ENCODE measurements around the gene MRPL16.

MRPL16 gene

DNA sequence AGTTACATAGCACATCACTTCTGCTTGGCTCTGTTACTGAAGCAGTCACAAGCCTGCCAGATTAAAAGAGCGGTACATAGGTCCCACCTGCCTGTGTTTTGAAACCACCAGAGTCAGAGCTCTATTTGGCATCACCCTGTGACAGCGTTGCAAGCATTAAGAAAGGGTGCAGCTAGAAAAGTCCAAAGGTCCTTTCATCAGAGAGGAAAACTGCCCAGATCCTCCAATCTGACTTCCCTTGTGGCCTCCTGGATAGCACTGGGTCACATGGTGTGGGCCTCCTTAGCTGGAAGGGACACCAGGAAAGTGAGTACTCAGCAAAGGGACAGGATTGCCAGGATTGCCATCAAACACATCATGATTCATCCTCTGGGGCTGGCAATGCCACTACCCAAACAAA lies 32.5 kb downstream of the MRPL16 start:
- peaks cover 26% of the 10 kb centered on the region for H3K79me1 ChIP-seq (replicated peaks; ENCODE audit: low read length, poor library complexity, severe bottlenecking)
- 90% methylated on average over 2 of the region's 2 CpGs for WGBS
- DNase-seq, result no peak

DNA sequence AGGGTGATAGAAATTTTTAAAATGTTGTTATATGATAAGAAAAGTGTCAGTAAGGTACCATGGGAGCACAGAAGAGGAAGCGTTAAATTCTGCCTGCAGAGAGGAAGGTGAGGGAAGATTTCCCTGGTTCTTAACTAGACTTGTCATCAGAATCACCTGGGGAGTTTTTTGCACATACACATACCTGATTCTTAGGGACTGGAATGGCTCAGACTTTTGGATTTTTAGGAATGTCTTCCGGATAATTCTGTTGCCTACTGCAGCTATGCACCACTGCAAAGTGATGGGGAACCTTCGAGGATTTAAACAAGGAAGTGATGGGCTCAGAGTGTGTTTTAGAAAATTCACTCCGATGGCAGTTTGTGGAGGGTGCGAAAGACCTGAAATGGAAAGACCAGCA lies 33.5 kb downstream of the MRPL16 start:
- H3K18ac ChIP-seq (ENCODE audit: low read depth in 1 of 2, low read length in 2 of 2), result no peak overlapping the region
- H2BK15ac ChIP-seq (ENCODE audit: low read depth, poor library complexity, severe bottlenecking), result no peak overlapping the region
- no peak for DNase-seq
- no peak overlapping the region for H3K9ac ChIP-seq (ENCODE audit: low read length)
- H2BK5ac ChIP-seq (ENCODE audit: low read depth, low read length, poor library complexity, severe bottlenecking), result no peak overlapping the region
- no peak overlapping the region for H2BK120ac ChIP-seq (ENCODE audit: low read depth, low read length)
- H3K23ac ChIP-seq (ENCODE audit: low read length in 2 of 2), result no peak overlapping the region
- H3K4me2 ChIP-seq (ENCODE audit: low read length, poor library complexity, severe bottlenecking), result no peak overlapping the region
- H3K27ac ChIP-seq (ENCODE audit: low read length, poor library complexity, severe bottlenecking), result peak overlapping the region; percentile 65
- no peak overlapping the region for H3K4me3 ChIP-seq (ENCODE audit: insufficient read depth in 1 of 2, low read depth in 1 of 2, low read length in 2 of 2)
- peaks cover 14 to 71% of the 10 kb centered on the region in 2 experiments for H3K36me3 ChIP-seq (ENCODE audit: control insufficient read depth in 1 of 2, insufficient read depth in 2 of 2, low read depth in 1 of 2, low read length in 2 of 2)
- H3K4me1 ChIP-seq (ENCODE audit: control insufficient read depth, insufficient read depth, low read depth, low read length), result peaks cover 8% of the 10 kb centered on the region
- H4K8ac ChIP-seq (ENCODE audit: low read length), result no peak overlapping the region
- H3K14ac ChIP-seq (ENCODE audit: low read length in 2 of 2), result no peak overlapping the region
- peak overlapping the region; percentile 13 for H2AK5ac ChIP-seq (ENCODE audit: low read length, severe bottlenecking)
- peaks cover 27% of the 10 kb centered on the region for H3K79me1 ChIP-seq (replicated peaks; ENCODE audit: low read length, poor library complexity, severe bottlenecking)
- no peak overlapping the region for H2BK12ac ChIP-seq (ENCODE audit: low read length in 2 of 2)
- H3K4ac ChIP-seq (ENCODE audit: low read depth in 1 of 2, low read length in 2 of 2), result no peak overlapping the region
- no peaks in the 10 kb centered on the region for H3K9me3 ChIP-seq (ENCODE audit: control insufficient read depth, low read length)
- H2AFZ ChIP-seq (ENCODE audit: low read depth, low read length), result no peak overlapping the region
- H4K91ac ChIP-seq (ENCODE audit: low read length), result no peak overlapping the region
- H3K27me3 ChIP-seq (ENCODE audit: control insufficient read depth in 1 of 2, insufficient read depth in 1 of 2, low read length in 2 of 2), result no peaks in the 10 kb centered on the region
- 91% methylated on average over 5 of the region's 5 CpGs for WGBS

More for the DNA sequence above, 32.5 kb downstream of the MRPL16 start:
- no peak overlapping the region for H3K4ac ChIP-seq (ENCODE audit: low read depth in 1 of 2, low read length in 2 of 2)
- peaks cover 8% of the 10 kb centered on the region for H3K4me1 ChIP-seq (ENCODE audit: control insufficient read depth, insufficient read depth, low read depth, low read length)
- no peak overlapping the region for H2AK5ac ChIP-seq (ENCODE audit: low read length, severe bottlenecking)
- H4K8ac ChIP-seq (ENCODE audit: low read length), result no peak overlapping the region
- H3K14ac ChIP-seq (ENCODE audit: low read length in 2 of 2), result no peak overlapping the region
- H2BK5ac ChIP-seq (ENCODE audit: low read depth, low read length, poor library complexity, severe bottlenecking), result no peak overlapping the region
- no peak overlapping the region for H3K27ac ChIP-seq (ENCODE audit: low read length, poor library complexity, severe bottlenecking)
- no peak overlapping the region for H3K4me3 ChIP-seq (ENCODE audit: insufficient read depth in 1 of 2, low read depth in 1 of 2, low read length in 2 of 2)
- H3K27me3 ChIP-seq (ENCODE audit: control insufficient read depth in 1 of 2, insufficient read depth in 1 of 2, low read length in 2 of 2), result no peaks in the 10 kb centered on the region
- H3K9me3 ChIP-seq (ENCODE audit: control insufficient read depth, low read length), result no peaks in the 10 kb centered on the region
- H4K91ac ChIP-seq (ENCODE audit: low read length), result no peak overlapping the region
- no peak overlapping the region for H2BK12ac ChIP-seq (ENCODE audit: low read length in 2 of 2)
- H3K18ac ChIP-seq (ENCODE audit: low read depth in 1 of 2, low read length in 2 of 2), result no peak overlapping the region
- no peak overlapping the region for H2BK15ac ChIP-seq (ENCODE audit: low read depth, poor library complexity, severe bottlenecking)
- H3K36me3 ChIP-seq (ENCODE audit: control insufficient read depth in 1 of 2, insufficient read depth in 2 of 2, low read depth in 1 of 2, low read length in 2 of 2), result peaks cover 14 to 75% of the 10 kb centered on the region in 2 experiments
- no peak overlapping the region for H3K4me2 ChIP-seq (ENCODE audit: low read length, poor library complexity, severe bottlenecking)
- H3K9ac ChIP-seq (ENCODE audit: low read length), result no peak overlapping the region
- H3K23ac ChIP-seq (ENCODE audit: low read length in 2 of 2), result no peak overlapping the region
- H2BK120ac ChIP-seq (ENCODE audit: low read depth, low read length), result no peak overlapping the region
- no peak overlapping the region for H2AFZ ChIP-seq (ENCODE audit: low read depth, low read length)

DNA sequence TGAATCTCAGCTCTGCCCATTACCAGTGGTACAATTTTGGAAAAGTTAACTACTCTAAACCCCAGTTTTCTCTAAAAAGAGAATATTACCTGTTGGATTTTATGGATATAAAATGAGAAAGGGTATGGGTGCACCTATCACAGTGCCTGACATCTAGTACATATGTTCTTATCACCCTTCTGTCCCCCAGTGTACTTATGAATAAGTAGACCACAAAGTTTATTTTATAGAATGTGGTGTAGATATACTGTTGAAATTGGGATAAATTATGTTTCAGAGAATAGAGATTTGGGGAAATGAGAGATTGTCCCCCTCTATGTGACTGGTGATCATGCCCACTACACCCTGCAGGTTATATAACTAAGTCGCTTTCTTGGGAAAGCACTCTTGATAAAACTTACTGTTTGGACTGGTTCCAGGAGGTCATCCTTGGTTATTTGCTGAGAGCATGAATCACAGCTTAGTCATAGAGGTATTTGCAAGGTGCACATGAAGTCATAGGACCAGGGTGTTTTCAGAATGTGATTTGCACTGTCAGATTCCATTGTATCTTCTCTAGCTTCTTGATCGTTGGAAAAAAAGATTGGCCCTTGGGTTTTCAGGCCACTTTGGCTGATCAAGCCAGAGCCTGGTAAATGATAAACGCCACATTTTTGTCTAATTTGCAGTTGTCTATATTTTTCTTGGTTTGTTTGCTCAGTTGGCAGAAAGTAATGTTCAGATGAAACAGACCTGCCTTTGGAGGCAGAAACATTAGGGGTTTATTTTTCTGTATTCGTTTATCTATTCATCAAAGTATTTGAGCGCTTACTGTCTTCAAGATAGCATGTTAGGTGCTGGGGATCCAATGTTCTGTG lies 34.1 kb downstream of the MRPL16 start:
- Histone ChIP-seq H3K4ac (ENCODE audit: low read depth in 1 of 2, low read length in 2 of 2) (no peak overlapping the region), H3K27ac (ENCODE audit: low read length, poor library complexity, severe bottlenecking) (peak overlapping the region; percentile 65), H3K79me1 (replicated peaks; ENCODE audit: low read length, poor library complexity, severe bottlenecking) (peaks cover 23% of the 10 kb centered on the region), H2BK120ac (ENCODE audit: low read depth, low read length) (no peak overlapping the region), H4K91ac (ENCODE audit: low read length) (no peak overlapping the region), H3K18ac (ENCODE audit: low read depth in 1 of 2, low read length in 2 of 2) (no peak overlapping the region), H2BK15ac (ENCODE audit: low read depth, poor library complexity, severe bottlenecking) (no peak overlapping the region), H3K4me3 (ENCODE audit: insufficient read depth in 1 of 2, low read depth in 1 of 2, low read length in 2 of 2) (no peak overlapping the region), H3K4me2 (ENCODE audit: low read length, poor library complexity, severe bottlenecking) (no peak overlapping the region), H3K4me1 (ENCODE audit: control insufficient read depth, insufficient read depth, low read depth, low read length) (peaks cover 8% of the 10 kb centered on the region), H3K27me3 (ENCODE audit: control insufficient read depth in 1 of 2, insufficient read depth in 1 of 2, low read length in 2 of 2) (no peaks in the 10 kb centered on the region), H2BK5ac (ENCODE audit: low read depth, low read length, poor library complexity, severe bottlenecking) (no peak overlapping the region), H3K36me3 (ENCODE audit: control insufficient read depth in 1 of 2, insufficient read depth in 2 of 2, low read depth in 1 of 2, low read length in 2 of 2) (peaks cover 14 to 67% of the 10 kb centered on the region in 2 experiments), H2AFZ (ENCODE audit: low read depth, low read length) (no peak overlapping the region), H3K9me3 (ENCODE audit: control insufficient read depth, low read length) (no peaks in the 10 kb centered on the region), H2BK12ac (ENCODE audit: low read length in 2 of 2) (no peak overlapping the region), H4K8ac (ENCODE audit: low read length) (no peak overlapping the region), H3K14ac (ENCODE audit: low read length in 2 of 2) (no peak overlapping the region), H3K9ac (ENCODE audit: low read length) (no peak overlapping the region), H2AK5ac (ENCODE audit: low read length, severe bottlenecking) (no peak overlapping the region), H3K23ac (ENCODE audit: low read length in 2 of 2) (no peak overlapping the region)
- peak; percentile 55 for DNase-seq
- WGBS, result 83% methylated on average over 5 of the region's 5 CpGs

DNA sequence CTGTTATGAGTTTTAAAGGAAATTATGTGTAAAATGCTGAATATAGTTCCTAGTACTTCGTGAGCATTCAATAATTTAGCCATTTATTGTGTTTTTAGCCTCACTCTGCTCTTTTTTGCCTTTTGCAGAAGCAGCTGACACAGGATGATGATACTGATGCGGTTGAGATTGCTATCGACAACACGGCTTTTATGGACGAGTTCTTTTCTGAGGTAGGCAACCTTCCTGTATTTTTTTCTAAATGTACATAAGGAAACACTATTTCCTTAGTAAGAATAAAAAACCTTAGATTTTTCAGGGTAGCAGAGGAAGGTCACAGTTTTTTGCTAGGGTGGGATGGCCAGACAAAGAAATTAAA lies 37.5 kb downstream of the MRPL16 start:
- no peak overlapping the region for H3K18ac ChIP-seq (ENCODE audit: low read depth in 1 of 2, low read length in 2 of 2)
- H4K8ac ChIP-seq (ENCODE audit: low read length), result no peak overlapping the region
- peaks cover 11% of the 10 kb centered on the region for H3K79me1 ChIP-seq (replicated peaks; ENCODE audit: low read length, poor library complexity, severe bottlenecking)
- no peak overlapping the region for H3K4me2 ChIP-seq (ENCODE audit: low read length, poor library complexity, severe bottlenecking)
- H3K14ac ChIP-seq (ENCODE audit: low read length in 2 of 2), result no peak overlapping the region
- H2BK120ac ChIP-seq (ENCODE audit: low read depth, low read length), result no peak overlapping the region
- no peaks in the 10 kb centered on the region for H3K27me3 ChIP-seq (ENCODE audit: control insufficient read depth in 1 of 2, insufficient read depth in 1 of 2, low read length in 2 of 2)
- no peak overlapping the region for H3K27ac ChIP-seq (ENCODE audit: low read length, poor library complexity, severe bottlenecking)
- DNase-seq, result no peak
- H3K23ac ChIP-seq (ENCODE audit: low read length in 2 of 2), result no peak overlapping the region
- H3K9ac ChIP-seq (ENCODE audit: low read length), result no peak overlapping the region
- H3K4me1 ChIP-seq (ENCODE audit: control insufficient read depth, insufficient read depth, low read depth, low read length), result peaks cover 18% of the 10 kb centered on the region
- WGBS, result 100% methylated on average over 3 of the region's 5 CpGs
- H3K4me3 ChIP-seq (ENCODE audit: insufficient read depth in 1 of 2, low read depth in 1 of 2, low read length in 2 of 2), result no peak overlapping the region
- no peak overlapping the region for H2BK15ac ChIP-seq (ENCODE audit: low read depth, poor library complexity, severe bottlenecking)
- no peak overlapping the region for H2BK12ac ChIP-seq (ENCODE audit: low read length in 2 of 2)
- H3K4ac ChIP-seq (ENCODE audit: low read depth in 1 of 2, low read length in 2 of 2), result no peak overlapping the region
- no peak overlapping the region for H4K91ac ChIP-seq (ENCODE audit: low read length)
- H2AFZ ChIP-seq (ENCODE audit: low read depth, low read length), result no peak overlapping the region
- no peak overlapping the region for H2BK5ac ChIP-seq (ENCODE audit: low read depth, low read length, poor library complexity, severe bottlenecking)
- H3K36me3 ChIP-seq (ENCODE audit: control insufficient read depth in 1 of 2, insufficient read depth in 2 of 2, low read depth in 1 of 2, low read length in 2 of 2), result peaks cover 10 to 47% of the 10 kb centered on the region in 2 experiments
- no peak overlapping the region for H2AK5ac ChIP-seq (ENCODE audit: low read length, severe bottlenecking)
- H3K9me3 ChIP-seq (ENCODE audit: control insufficient read depth, low read length), result no peaks in the 10 kb centered on the region
